Liver (tissue), 9 donors: ENCODE results near the gene SP1. TPM values are rescaled to one million over a fixed set of nuclear protein-coding genes. Genes with fewer than 3 reads are reported as not detected.

ENCODE experiments used
- DNase-seq: peaks from one replicate; pipeline ENCODE4 v3.0.0-alpha.2; 2017; ENCODE audit warnings: low spot score
- H3K27ac ChIP-seq, 2 donors: one replicate each; pipeline ENCODE4 v1.7.0; 2013; ENCODE audit warnings: inconsistent platforms in 2 of 2, low read length in 2 of 2, control low read depth in 1 of 2, low read depth in 1 of 2, mild to moderate bottlenecking in 1 of 2
- H3K27me3 ChIP-seq, 4 donors: one replicate each; pipeline versions ENCODE4 v1.6.1 to v1.7.0; 2013; ENCODE audit warnings: low read length in 3 of 4, inconsistent platforms in 1 of 4, mild to moderate bottlenecking in 1 of 4, moderate library complexity in 1 of 4; ENCODE audit not compliant: control insufficient read depth in 4 of 4, insufficient read depth in 4 of 4
- H3K36me3 ChIP-seq, 4 donors: one replicate each; pipeline versions ENCODE4 v1.6.1 to v1.7.0; 2013; ENCODE audit warnings: low read length in 3 of 4, mild to moderate bottlenecking in 3 of 4, low read depth in 1 of 4, moderate library complexity in 1 of 4; ENCODE audit not compliant: control insufficient read depth in 4 of 4, insufficient read depth in 3 of 4
- H3K4me1 ChIP-seq, 4 donors: one replicate each; pipeline versions ENCODE4 v1.6.1 to v1.7.0; 2013; ENCODE audit warnings: low read length in 3 of 4, mild to moderate bottlenecking in 3 of 4, moderate library complexity in 1 of 4; ENCODE audit not compliant: control insufficient read depth in 4 of 4, insufficient read depth in 4 of 4
- H3K4me3 ChIP-seq, 3 donors: one replicate each; pipeline versions ENCODE4 v1.6.1 to v1.7.0; 2013; ENCODE audit warnings: low read length in 3 of 3, control low read depth in 1 of 3, low read depth in 1 of 3, mild to moderate bottlenecking in 1 of 3
- H3K9ac ChIP-seq, 2 donors: one replicate each; pipeline ENCODE4 v1.7.0; 2013; ENCODE audit warnings: low read length in 2 of 2, mild to moderate bottlenecking in 2 of 2, moderate library complexity in 2 of 2, control low read depth in 1 of 2, low read depth in 1 of 2
- H3K9me3 ChIP-seq, 4 donors: one replicate each; pipeline versions ENCODE4 v1.6.1 to v1.7.0; 2013; ENCODE audit warnings: low read length in 3 of 4; ENCODE audit not compliant: control insufficient read depth in 4 of 4
- CTCF ChIP-seq: fragments of 150-350 bp; IDR thresholded peaks from 2 replicates; pipeline ENCODE4 v1.5.1; 2017; ENCODE audit warnings: improper control_type of control experiment, low read depth, low read length; ENCODE audit not compliant: missing input control
- EGR1 ChIP-seq, 2 donors: IDR thresholded peaks; 2 replicates each; pipeline ENCODE4 v1.6.1; 2016 to 2018; ENCODE audit warnings: antibody characterized with exemption in 2 of 2, low read depth in 2 of 2
- GABPA ChIP-seq, 2 donors: IDR thresholded peaks in 1 of 2; conservative IDR thresholded peaks in 1 of 2; 2 replicates each; pipeline ENCODE4 v1.6.1; 2016; ENCODE audit warnings: antibody characterized with exemption in 2 of 2, mild to moderate bottlenecking in 1 of 2, moderate library complexity in 1 of 2
- HNF4A ChIP-seq, 2 donors: conservative IDR thresholded peaks; 2 replicates each; pipeline ENCODE4 v1.6.1; 2016; ENCODE audit warnings: antibody characterized with exemption in 2 of 2, mild to moderate bottlenecking in 2 of 2
- NR2F2 ChIP-seq: IDR thresholded peaks from 2 replicates; pipeline ENCODE4 v1.6.1; 2016; ENCODE audit warnings: antibody characterized with exemption
- RAD21 ChIP-seq, 2 donors: IDR thresholded peaks; 2 replicates each; pipeline ENCODE4 v1.6.1; 2016; ENCODE audit warnings: antibody characterized with exemption in 2 of 2, mild to moderate bottlenecking in 2 of 2
- REST ChIP-seq: IDR thresholded peaks from 2 replicates; pipeline ENCODE4 v1.6.1; 2016; ENCODE audit warnings: antibody characterized with exemption, mild to moderate bottlenecking
- SP1 ChIP-seq: IDR thresholded peaks from 2 replicates; pipeline ENCODE4 v1.6.1; 2018; ENCODE audit warnings: antibody characterized with exemption, mild to moderate bottlenecking
- TAF1 ChIP-seq: conservative IDR thresholded peaks from 2 replicates; pipeline ENCODE4 v1.6.1; 2016; ENCODE audit warnings: antibody characterized with exemption, mild to moderate bottlenecking
- YY1 ChIP-seq: IDR thresholded peaks from 2 replicates; pipeline ENCODE4 v1.6.1; 2016; ENCODE audit warnings: antibody characterized with exemption, mild to moderate bottlenecking
- ZBTB33 ChIP-seq: IDR thresholded peaks from 2 replicates; pipeline ENCODE4 v1.6.1; 2016; ENCODE audit warnings: antibody characterized with exemption
- WGBS: extraction: QIAGEN DNeasy Blood & Tissue Kit; methylation state at CpG from one replicate; pipeline ENCODE4 v1.1.7; 2013; 5-methylcytosine and 5-hydroxymethylcytosine counted together
- polyA plus RNA-seq, 2 donors: library from polyadenylated mRNA; stranded (reverse) in 1 of 2; unstranded in 1 of 2; fragments of 200-250 nt in 1 of 2; fragments of >200 nt in 1 of 2; fragmentation: Nextera tagmentation in 1 of 2; extraction: Ambion mirVana in 1 of 2; gene quantifications; one replicate each; pipeline versions ENCODE4 v1.2.1 to v1.2.3, GENCODE V29; 2013 to 2015
- total RNA-seq, 2 donors: library from RNA; depleted of rRNA; stranded (reverse); fragments of >200 nt; gene quantifications; one replicate each; pipeline ENCODE4 v1.2.3, GENCODE V29; 2014
- donor health status: healthy.
- donor health status: healthy.
- donor health status: healthy.
- donor health status: healthy.
- donor health status: healthy.

The SP1 gene
- total and polyA plus RNA-seq, 4 donors: 3.8 to 36.5 (median 18.2) TPM

- Histone ChIP-seq H3K4me3 (peak overlapping the region; percentile 60 to 77 (median 66)), H3K4me1 (peaks cover 13 to 41% (median 35%) of the 10 kb centered on the region in 4 donors), H3K27me3 (no peaks in the 10 kb centered on the region), H3K27ac (peak overlapping the region; percentile 71 to 76), H3K9me3 (no peaks in the 10 kb centered on the region), H3K9ac (peak overlapping the region; percentile 34 to 56), H3K36me3 (peaks cover 2 to 23% (median 15%) of the 10 kb centered on the region in 4 donors)
- DNase-seq: no peak
- WGBS: 9% methylated on average over 21 of the region's 21 CpGs
- peak in 1 of 2 donors; percentile 9 for TF ChIP-seq GABPA (IDR thresholded peaks at IDR 0.05 in 1 of 2, conservative IDR thresholded peaks at IDR 0.05 in 1 of 2)
- no peak for TF ChIP-seq EGR1 (IDR thresholded peaks at IDR 0.05; ENCODE audit: low read depth in 2 of 2)
- peak; percentile 27 for TF ChIP-seq REST
- no peak for TF ChIP-seq NR2F2
- peak; percentile 12 to 51 for TF ChIP-seq HNF4A (conservative IDR thresholded peaks at IDR 0.05)
- peak; percentile 36 for TF ChIP-seq YY1
Observed at GRCh38 chr12:53380794-53381730, 1.1 kb downstream of the SP1 start.

- H3K27ac ChIP-seq: peak overlapping the region; percentile 71 to 76
- peak overlapping the region in 1 of 3 donors; percentile 77 for H3K4me3 ChIP-seq
- H3K4me1 ChIP-seq: peaks cover 15 to 45% (median 37%) of the 10 kb centered on the region in 4 donors
- peaks cover 2 to 23% (median 16%) of the 10 kb centered on the region in 4 donors for H3K36me3 ChIP-seq
- H3K9ac ChIP-seq: no peak overlapping the region
- no peaks in the 10 kb centered on the region for H3K27me3 ChIP-seq
- WGBS: 56% methylated on average over 9 of the region's 9 CpGs
- peak; percentile 52 for DNase-seq
- no peaks in the 10 kb centered on the region for H3K9me3 ChIP-seq
- TF ChIP-seq TAF1 (no peak), GABPA (IDR thresholded peaks at IDR 0.05 in 1 of 2, conservative IDR thresholded peaks at IDR 0.05 in 1 of 2) (no peak), HNF4A (conservative IDR thresholded peaks at IDR 0.05) (no peak), REST (no peak), EGR1 (IDR thresholded peaks at IDR 0.05; ENCODE audit: low read depth in 2 of 2) (no peak), SP1 (no peak), ZBTB33 (no peak), RAD21 (IDR thresholded peaks at IDR 0.05) (peak; percentile 66 to 73), CTCF (peak; percentile 43)
Observed at GRCh38 chr12:53381731-53382630, 2.0 kb downstream of the SP1 start.
